Progenitor cell of endocrine pancreas (in vitro differentiated cells): ENCODE measurements around the gene CXCL14. TPM values are rescaled to one million over a fixed set of nuclear protein-coding genes. Genes with fewer than 3 reads are reported as not detected.

ENCODE experiments used
- DNase-seq: peaks from one replicate; pipeline ENCODE4 v3.0.0; 2021; ENCODE audit warnings: low spot score; ENCODE audit not compliant: unreplicated experiment
- H3K27ac Mint-ChIP-seq: 2 replicates; pipeline ENCODE4 v1.8.0; 2021; ENCODE audit warnings: mild to moderate bottlenecking, moderate library complexity, mixed read lengths
- H3K27me3 Mint-ChIP-seq: 2 replicates; pipeline ENCODE4 v1.8.0; 2021; ENCODE audit warnings: mixed read lengths
- H3K36me3 Mint-ChIP-seq: 2 replicates; pipeline ENCODE4 v1.8.0; 2022; ENCODE audit warnings: mixed read lengths; ENCODE audit not compliant: insufficient read depth
- H3K4me1 Mint-ChIP-seq: 2 replicates; pipeline ENCODE4 v1.8.0; 2021; ENCODE audit warnings: low read depth, mixed read lengths
- H3K4me3 Mint-ChIP-seq: 2 replicates; pipeline ENCODE4 v1.8.0; 2021; ENCODE audit warnings: low read depth, mild to moderate bottlenecking, moderate library complexity, mixed read lengths
- H3K9me3 Mint-ChIP-seq: 2 replicates; pipeline ENCODE4 v1.8.0; 2021; ENCODE audit warnings: low read depth, mixed read lengths
- total RNA-seq: library from RNA; stranded (reverse); gene quantifications from 2 replicates; pipeline ENCODE4 v1.2.1, GENCODE V29; 2021
- TF ChIP-seq, protein P1 (sequence below): fragments of 200-600 bp; sonication (generic); IDR thresholded peaks from one replicate; pipeline ENCODE4 v1.5.0; 2021; ENCODE audit warnings: antibody characterized with exemption, mild to moderate bottlenecking; ENCODE audit not compliant: unreplicated experiment

CXCL14 gene
- total RNA-seq, 1 donor from 2014 or later, result 6.1 TPM

DNA sequence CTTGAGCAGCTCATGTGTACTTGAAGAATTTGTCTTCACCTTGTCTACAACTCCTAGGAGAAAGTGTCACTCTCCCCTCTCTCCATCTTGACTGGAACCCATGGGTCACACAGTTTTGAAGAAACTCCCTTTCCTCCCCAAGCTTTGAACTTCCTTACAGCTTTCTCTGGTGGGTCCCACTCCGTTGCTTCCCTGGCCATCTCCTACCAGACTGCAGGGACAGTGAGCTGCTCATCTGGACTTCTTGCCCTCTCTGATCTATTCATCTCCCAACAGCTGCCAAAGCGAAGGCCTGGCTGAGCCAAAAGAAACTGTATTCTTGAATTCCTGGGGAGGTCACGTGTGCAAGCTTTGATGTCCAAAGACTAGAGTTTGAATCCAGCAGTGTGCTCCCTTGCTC lies 22.7 kb upstream of the CXCL14 start:
- Mint-ChIP-seq H3K27ac (peak overlapping the region; percentile 69), H3K4me3 (no peak overlapping the region), H3K27me3 (peaks cover 6% of the 10 kb centered on the region), H3K9me3 (no peaks in the 10 kb centered on the region), H3K4me1 (peaks cover 29% of the 10 kb centered on the region), H3K36me3 (no peaks in the 10 kb centered on the region)
- no peak for DNase-seq
- TF ChIP-seq, protein P1, sequence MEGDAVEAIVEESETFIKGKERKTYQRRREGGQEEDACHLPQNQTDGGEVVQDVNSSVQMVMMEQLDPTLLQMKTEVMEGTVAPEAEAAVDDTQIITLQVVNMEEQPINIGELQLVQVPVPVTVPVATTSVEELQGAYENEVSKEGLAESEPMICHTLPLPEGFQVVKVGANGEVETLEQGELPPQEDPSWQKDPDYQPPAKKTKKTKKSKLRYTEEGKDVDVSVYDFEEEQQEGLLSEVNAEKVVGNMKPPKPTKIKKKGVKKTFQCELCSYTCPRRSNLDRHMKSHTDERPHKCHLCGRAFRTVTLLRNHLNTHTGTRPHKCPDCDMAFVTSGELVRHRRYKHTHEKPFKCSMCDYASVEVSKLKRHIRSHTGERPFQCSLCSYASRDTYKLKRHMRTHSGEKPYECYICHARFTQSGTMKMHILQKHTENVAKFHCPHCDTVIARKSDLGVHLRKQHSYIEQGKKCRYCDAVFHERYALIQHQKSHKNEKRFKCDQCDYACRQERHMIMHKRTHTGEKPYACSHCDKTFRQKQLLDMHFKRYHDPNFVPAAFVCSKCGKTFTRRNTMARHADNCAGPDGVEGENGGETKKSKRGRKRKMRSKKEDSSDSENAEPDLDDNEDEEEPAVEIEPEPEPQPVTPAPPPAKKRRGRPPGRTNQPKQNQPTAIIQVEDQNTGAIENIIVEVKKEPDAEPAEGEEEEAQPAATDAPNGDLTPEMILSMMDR, result no peak

DNA sequence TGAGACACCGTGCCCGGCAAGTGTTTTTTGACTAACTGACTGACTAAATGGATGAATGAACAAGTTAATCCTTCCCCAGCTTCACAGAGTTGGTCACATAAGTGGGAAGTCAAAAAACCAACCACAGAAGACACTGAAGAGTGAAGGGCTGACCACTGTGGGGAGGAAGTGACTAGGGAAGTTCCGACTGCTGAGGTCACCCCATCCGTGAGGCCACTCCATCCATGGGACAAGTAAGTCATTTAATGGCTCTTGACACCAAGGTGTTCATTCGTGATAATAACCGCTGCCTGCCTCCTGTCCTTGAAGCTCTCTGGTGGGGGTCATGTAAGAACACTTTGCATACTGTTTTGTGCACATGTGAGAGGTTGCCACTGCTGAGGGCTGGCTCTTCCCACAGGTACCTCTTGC lies 22.2 kb upstream of the CXCL14 start:
- DNase-seq, result no peak
- Mint-ChIP-seq H3K27ac (no peak overlapping the region), H3K4me3 (no peak overlapping the region), H3K36me3 (no peaks in the 10 kb centered on the region), H3K9me3 (no peaks in the 10 kb centered on the region), H3K4me1 (peaks cover 29% of the 10 kb centered on the region), H3K27me3 (peaks cover 7% of the 10 kb centered on the region)
- TF ChIP-seq, protein P1, result no peak

- Mint-ChIP-seq H3K36me3 (no peaks in the 10 kb centered on the region), H3K4me1 (peaks cover 29% of the 10 kb centered on the region), H3K9me3 (no peaks in the 10 kb centered on the region), H3K27me3 (peaks cover 7% of the 10 kb centered on the region), H3K4me3 (no peak overlapping the region), H3K27ac (no peak overlapping the region)
- TF ChIP-seq, protein P1, result no peak
- DNase-seq, result no peak
Observed at GRCh38 chr5:135600152-135600570, 21.4 kb upstream of the CXCL14 start.

DNA sequence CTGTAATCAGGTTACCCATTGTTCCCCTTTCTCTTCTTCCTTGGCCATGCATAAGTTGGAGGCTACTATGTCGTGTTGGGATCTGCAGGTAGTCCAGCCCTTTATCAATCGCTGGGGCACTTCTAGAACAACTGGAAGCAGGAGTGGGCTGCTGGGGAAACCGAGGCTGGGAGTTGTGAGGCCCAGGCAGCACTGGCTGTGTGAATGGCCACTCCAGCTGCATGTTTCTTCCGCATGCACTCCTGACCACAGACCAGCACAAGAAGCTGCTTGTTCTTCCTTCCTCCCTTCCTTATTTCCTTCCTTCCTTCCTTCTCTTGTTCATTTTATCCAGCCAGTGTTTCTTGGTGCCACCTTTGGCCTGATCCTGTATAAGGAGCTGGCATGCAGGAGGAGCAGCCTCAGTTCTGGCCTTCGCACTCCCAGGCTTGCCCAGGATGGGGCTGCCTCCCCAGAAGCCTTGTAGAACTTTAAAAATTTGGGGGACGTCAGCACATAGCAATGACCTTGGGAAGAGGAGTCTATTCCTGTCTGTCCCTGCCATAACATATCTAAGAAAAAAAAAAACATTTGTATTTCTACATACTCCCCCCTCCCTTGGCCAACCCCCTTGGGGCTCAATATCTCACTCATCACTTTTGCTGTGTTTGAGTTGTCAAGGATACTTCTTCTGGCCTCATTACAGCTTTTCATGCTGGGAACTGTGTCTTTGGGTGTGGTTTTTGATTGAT lies 20.8 kb upstream of the CXCL14 start:
- peaks cover 26% of the 10 kb centered on the region for H3K4me1 Mint-ChIP-seq
- no peak overlapping the region for H3K27ac Mint-ChIP-seq
- TF ChIP-seq, protein P1, result no peak
- no peaks in the 10 kb centered on the region for H3K9me3 Mint-ChIP-seq
- peaks cover 7% of the 10 kb centered on the region for H3K27me3 Mint-ChIP-seq
- DNase-seq, result no peak
- H3K36me3 Mint-ChIP-seq, result no peaks in the 10 kb centered on the region
- no peak overlapping the region for H3K4me3 Mint-ChIP-seq

DNA sequence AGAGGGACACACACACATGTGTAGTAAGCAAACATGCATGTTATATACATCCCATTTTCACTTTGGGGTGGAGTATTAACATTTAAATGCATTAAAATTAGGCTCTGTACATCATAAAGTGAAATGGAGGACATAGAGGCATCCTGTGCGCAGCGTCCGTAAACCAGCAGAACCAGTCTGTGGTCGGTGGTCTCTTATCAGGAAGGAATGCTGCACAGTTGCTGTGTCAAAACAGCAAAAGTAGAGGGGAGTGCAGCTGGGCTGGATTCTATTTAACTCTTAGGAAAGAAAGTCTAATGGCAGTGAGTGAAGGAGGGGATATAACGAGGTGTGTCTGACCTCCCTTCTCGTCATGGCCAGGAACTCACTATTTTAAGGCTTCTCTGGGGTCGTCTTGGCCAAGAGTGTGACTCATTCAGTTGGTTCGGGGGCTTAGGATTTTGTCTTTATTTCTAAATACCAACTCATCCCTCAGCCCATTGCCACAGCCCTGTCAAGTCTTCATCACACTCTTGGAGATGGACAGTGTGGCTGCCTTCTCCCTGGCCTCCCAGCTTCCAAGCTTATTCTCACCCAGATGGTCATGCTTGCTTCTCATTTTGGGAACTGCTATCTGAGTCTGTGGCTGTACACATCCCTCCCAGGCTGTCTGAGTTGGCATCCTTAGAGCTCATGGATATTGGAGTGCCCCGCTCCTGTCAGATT lies 20.1 kb upstream of the CXCL14 start:
- Mint-ChIP-seq H3K4me1 (peaks cover 18% of the 10 kb centered on the region), H3K27ac (peak overlapping the region; percentile 1), H3K4me3 (no peak overlapping the region), H3K27me3 (peaks cover 9% of the 10 kb centered on the region), H3K36me3 (no peaks in the 10 kb centered on the region), H3K9me3 (no peaks in the 10 kb centered on the region)
- TF ChIP-seq, protein P1, result no peak
- no peak for DNase-seq
